GM19452 (cell line): ENCODE data around the gene C4orf33.
A peak's percentile ranks its signal among the peaks of the same experiment; 100 is the strongest.
"Not testable (repeated sequence)": the region's sequence is repeated elsewhere in the genome, so short reads cannot be mapped to it uniquely, and the experiment has no call there.

Experiments
- ATAC-seq: cut with Tn5 transposase; IDR thresholded peaks from one replicate; pipeline ENCODE4 v1.9.1; 2021; ENCODE audit not compliant: unreplicated experiment

C4orf33 gene, protein sequence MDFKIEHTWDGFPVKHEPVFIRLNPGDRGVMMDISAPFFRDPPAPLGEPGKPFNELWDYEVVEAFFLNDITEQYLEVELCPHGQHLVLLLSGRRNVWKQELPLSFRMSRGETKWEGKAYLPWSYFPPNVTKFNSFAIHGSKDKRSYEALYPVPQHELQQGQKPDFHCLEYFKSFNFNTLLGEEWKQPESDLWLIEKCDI

DNA sequence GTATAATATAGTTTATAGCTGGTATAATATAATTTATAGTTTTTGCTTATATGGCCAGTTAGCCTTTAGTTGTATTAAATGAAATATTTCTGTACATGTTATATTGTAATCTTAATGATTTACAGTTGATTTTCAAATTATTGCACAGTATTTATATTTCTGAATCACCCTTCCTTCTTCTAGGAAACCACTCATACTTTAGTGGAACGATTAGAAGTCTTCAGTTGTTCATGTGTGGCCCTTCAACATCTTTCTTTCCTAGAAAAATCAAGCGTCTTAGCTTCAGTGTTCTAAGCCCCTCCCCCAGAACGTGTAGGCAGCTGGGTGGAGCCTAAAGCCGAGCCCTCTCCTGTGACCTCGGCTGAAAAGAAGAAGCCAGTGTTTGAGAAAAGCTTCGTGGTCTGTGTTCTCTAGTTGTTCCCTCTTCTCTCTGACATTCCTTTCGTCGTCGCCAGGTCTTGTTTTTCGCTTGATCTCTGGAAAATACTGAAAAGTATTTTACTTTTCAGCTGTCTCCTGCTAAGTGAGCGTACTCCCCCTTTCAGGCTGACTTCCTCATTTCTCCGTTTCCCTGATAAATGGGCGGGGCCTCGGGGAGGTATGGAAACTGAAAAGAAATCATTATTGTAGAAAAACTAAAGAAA, at the start of gene C4orf33:
Gene C4orf33 (plus strand): TSS at position 342 of the 644 bp plus-strand sequence. CDS start 6,459 bp downstream, outside the sequence.
- ATAC-seq = peak; percentile 43

- no peak for ATAC-seq
These were observed 36.9 kb upstream of the C4orf33 start for GRCh38 chr4:129059028-129059427.

GRCh38 chr4:129062580-129062979, 33.4 kb upstream of the C4orf33 start:
- ATAC-seq = no peak

DNA sequence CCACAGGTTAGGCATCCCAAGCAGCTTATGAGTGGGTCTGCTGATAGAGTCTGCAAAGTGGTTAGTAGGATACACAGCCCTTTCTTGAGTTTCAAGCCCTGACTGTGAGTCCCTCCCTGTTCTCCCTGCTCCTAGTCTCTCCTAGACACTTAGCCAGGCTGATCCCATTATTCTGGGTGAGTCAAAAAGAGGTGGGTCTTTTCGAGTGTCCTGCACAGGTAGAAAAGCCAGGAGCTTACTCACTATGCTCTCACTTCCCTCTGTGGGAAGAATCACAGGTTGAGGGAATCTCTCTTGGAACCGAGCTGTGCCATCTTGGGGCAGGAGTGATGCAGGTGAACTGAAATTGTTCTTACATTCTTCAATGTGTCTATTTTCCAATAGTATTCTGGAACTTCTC, 32.3 kb upstream of the C4orf33 start:
- ATAC-seq = no peak

GRCh38 chr4:129064717-129065116, 31.2 kb upstream of the C4orf33 start:
- ATAC-seq = no peak

GRCh38 chr4:129069537-129069936, 26.4 kb upstream of the C4orf33 start:
- not testable (repeated sequence) for ATAC-seq

DNA sequence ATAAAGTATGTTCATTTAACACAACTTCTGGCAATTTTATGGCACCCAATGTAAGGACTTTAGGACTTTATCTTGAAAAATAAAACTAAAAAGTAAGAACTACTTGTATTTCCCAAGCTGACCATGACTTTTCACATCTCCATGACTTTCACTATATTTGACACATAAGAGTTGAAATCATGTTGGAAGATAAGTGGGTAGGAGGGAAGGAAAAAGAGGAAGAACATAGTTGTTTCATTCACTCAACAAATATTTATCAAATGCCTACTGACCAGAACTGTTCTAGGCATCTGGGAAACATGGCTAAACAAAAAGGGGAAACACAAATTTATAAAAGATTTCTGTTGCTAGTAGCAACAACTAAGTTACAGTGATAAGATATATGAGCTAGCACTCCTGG, 18.6 kb upstream of the C4orf33 start:
- no peak for ATAC-seq

DNA sequence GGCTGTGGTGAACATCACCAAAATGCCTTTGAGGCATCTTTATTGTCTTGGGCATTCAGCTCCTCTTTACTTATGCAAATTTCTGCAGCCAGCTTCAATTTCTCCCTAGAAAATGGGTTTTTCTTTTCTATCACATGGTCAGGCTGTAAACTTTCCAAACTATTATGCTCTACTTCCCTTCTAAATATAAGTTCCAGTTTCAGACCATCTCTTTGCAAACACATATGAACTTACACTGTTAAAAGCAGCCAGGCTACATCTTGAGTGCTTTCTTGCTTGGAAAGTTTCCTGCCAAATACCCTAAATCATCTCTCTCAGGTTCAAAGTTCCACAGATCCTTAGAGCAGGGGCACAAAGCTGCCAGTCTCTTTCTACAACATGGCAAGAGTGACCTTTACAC, 15.8 kb upstream of the C4orf33 start:
- no peak for ATAC-seq

DNA sequence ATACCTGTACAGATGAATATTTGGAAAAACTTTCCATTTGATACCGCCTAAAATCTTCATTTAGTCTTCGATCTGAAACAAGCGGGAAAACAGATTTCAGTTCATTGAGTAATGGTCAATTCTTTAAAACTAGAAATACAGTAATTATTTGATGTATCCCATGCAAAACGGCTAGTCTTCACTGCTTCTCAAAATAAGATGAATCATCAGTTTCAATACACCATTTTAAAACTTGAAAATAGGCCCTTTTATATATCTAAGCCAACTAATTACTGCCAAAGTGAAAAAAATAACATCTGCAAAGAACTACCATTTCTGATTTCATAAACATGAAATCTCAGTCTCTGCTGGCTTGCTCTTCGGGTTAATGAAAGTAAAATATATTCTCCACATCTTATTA, 13.7 kb upstream of the C4orf33 start:
- no peak for ATAC-seq

- ATAC-seq = no peak
These were observed 10.5 kb upstream of the C4orf33 start for GRCh38 chr4:129085472-129085871.

DNA sequence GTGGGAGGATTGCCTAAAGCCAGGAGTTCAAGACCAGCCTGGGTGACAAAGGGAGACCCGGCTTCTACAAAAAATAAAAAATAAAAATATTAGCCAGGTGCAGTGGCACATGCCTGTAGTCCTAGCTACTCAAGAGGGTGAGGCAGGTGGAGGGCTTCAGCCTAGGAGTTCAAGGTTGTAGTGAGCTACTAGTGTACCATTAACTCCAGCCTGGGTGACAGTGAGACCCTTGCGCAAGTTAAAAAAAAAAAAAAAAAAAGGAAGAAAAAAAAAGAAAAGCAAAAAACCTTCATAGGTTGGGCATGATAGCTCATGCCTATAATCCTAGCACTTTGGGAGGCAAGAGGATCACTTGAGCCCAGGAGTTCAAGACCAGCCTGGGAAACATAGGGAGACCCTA, 8.4 kb upstream of the C4orf33 start:
- ATAC-seq = no peak

- ATAC-seq = no peak
These were observed 3.2 kb upstream of the C4orf33 start for GRCh38 chr4:129092631-129093190.

- peak; percentile 92 for ATAC-seq
These were observed 2.6 kb upstream of the C4orf33 start, which contains the start of gene SCLT1 for GRCh38 chr4:129093191-129093920. SCLT1 (minus strand) TSS chr4:129093539; CDS start chr4:129093103, 436 bp downstream.

- ATAC-seq = no peak
These were observed 1.6 kb upstream of the C4orf33 start for GRCh38 chr4:129094347-129094746.

DNA sequence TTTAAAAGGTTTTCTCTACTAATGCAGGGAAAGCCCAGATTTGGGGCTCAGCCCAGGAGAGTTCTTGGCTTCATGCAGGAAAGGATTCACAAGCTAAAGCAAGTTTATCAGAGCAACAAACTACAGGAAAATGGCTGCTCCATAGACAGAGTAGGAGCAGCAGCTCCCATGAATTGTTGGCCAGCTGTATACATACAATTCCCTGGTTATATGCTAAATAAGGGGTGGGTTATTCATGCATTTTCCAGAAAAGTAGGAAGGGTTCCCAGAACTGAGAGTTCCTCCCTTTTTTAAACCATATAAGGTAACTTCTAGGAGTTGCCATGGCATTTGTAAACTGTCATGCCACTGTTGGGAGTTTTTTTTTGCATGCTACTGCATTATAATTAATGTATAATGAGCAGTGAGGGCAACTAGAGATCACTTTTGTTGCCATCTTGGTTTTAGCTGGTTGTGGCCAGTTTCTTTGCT, 2.6 kb downstream of the C4orf33 start:
- ATAC-seq = no peak

GRCh38 chr4:129109965-129110824, 14.2 kb downstream of the C4orf33 start:
- no peak for ATAC-seq

DNA sequence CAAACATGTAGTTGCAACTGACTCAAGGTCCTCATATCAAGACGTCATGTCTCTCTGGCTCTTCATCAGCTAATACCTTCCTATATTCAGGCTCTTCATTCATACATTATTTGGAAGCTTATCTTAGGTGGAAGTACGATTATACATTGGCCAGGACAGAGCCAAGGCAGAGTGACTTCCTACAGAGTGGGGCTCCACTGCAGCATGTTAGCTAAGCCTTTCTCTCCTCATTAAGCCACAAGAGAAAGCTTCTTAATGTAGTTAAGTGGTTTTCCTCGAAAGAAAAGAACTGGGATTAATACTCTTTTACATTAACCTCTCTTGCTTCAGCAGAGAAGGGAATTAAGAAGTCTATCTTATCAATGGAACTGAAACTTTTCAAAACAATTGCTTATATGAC, 15.0 kb downstream of the C4orf33 start:
- no peak for ATAC-seq

- no peak for ATAC-seq
These were observed 16.0 kb downstream of the C4orf33 start for GRCh38 chr4:129111919-129112318.

DNA sequence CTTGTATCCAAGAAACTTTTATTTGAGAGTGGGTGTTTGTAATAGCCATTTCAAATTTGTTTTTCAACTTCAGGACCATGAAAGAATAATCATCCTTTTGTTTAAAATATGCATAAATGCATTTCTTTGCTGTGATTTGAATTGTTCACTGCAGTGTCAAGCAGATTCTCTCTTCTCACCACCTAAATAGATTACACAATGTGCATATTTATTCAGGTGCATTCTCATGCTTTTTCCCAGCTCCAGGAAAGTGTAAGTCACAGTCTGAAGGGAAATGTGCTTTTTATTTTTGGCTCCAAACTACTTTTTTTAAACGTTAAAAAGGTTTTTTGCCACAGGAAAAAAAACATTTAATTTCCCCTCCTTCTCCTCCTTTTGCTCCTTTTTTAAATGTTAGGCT, 17.5 kb downstream of the C4orf33 start:
- no peak for ATAC-seq

- ATAC-seq = no peak
These were observed 18.0 kb downstream of the C4orf33 start for GRCh38 chr4:129113919-129114318.

DNA sequence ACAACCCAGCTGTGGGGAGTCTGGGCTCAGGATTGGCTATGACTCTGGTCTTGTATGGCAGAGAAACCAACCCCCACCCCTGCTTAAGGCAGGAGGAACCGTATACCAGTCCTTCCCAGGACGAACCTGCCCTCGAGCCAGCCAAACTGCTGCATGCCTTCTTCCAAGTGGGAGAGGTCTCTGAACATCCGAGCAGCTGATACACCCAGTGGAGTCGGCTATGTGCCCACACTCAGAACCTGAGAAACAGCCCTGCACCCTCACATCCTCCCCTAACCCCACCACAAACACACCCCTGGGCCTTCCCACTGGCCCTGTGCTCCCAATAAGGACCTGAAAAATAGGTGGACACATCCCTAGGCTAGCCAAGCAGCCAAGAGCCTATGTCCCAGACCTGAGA, 21.8 kb downstream of the C4orf33 start:
- ATAC-seq = no peak
